ENCODE data around the gene TYMP. TPM values are rescaled to one million over a fixed set of nuclear protein-coding genes. Genes with fewer than 3 reads are reported as not detected.

Gene TYMP
- total RNA-seq, 1 donor from 2014 or later = 86.0 TPM

DNA sequence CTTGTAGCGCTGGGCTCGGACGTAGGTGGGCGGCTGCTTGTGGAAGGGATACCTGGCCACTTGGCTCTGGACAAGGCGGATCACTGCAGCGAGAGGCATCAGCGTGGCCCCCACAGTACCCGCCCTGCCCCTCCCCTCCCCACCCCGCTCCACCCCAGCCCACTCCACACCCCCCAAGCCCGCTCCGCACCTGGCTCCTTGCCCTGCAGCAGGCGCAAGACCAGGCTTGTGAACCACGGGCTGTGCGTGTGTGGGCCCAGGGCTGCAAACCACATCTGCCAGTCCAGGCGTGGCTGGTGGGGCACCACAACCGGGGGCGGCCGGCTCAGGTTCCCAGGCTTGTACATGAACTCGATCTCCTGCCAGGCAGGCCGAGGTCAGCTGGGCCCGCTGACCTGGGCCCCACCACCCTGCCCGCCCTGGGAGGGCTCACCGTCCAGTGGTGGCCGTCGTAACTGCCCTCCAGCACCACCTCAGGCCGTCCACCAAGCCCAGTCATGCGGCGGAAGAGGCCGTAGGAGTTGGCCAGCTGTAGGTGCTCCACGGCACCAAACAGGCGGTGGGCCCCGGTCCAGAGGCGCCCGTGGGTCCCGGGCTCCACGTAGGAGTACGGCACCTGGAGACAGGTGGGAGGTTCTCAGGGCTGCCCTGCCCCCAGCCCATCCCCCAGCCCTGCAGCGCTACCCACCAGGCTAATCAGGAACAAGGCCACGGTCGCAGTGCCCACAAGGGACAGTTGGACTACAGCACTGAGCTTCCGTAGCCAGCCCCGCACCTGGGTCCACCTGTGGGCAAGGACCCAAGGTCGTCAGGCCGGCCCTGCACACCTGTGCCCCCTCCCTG is 25.2 kb downstream of the TYMP start:
- peak; percentile 24 for ATAC-seq

DNA sequence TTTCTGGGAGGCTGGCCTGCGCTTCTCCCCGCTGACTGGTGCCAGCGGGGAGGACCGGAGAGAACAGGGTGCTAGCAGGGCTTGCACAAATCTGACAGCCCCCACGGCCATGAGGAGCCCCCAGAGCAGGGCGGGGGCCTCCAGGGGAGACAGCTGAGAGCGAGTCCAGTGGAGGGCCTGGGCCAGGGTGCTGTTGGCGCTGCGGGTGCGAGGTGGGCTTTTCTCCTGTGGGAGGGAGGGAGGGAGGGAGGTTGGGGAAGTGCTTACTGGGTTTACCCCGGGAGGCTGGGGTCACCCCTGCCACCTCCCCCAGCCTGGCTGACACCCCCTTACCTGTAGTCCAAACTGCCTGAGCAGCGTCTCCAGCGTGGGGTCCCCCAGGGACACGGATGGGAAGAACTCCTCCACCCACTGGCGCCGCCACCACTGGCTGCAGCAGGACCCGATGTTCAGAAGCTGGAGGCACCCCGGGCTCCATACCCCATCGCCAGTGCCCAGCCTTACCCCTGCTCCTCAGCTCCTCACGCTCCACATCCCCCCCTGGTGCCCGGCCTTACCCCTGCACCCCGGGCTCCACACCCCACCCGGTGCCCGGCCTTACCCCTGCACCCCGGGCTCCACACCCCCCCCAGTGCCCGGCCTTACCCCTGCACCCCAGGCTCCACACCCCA is 26.2 kb downstream of the TYMP start:
- ATAC-seq = no peak

DNA sequence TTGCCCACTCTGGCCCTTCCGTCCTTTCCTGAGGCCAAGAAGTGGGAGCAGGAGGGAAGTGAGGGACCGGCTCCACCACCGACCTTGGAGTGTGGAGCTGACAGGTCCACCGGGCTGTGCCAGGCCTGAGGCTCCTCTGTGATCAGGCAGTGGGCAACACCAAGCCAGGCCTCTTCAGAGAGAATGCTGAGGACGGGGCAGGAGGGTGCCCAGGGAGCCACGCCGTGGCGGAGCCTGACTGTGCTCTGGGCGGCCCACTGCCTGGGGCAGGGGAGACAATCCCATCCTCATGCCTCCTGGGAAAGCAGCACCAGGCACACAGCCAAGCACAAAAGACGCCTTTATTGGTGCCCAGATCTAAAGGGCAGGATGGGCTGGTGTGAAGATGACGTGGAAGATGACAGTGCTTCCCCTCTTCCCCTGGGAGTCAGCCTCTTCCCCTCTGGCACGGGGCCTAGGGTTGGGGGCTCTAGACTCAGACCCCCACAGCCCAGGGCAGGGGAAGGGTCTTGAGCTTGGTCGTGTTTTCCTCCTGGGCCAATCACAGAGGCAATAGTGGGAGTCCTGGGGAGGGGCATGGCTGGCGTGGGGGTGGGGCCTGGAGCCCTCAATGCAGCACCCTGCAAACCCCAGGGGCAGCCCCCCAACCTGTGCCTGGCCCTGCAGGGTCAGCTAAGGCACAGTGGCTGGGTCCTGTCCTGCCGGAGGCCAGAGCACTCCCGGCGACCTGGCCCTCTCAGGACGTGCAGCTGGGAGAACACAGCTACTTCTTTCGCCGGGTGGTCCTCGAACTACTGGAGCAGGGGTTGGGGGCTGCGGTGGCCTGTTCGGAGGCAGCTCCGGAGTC is 27.0 kb downstream of the TYMP start:
- no peak for ATAC-seq

DNA sequence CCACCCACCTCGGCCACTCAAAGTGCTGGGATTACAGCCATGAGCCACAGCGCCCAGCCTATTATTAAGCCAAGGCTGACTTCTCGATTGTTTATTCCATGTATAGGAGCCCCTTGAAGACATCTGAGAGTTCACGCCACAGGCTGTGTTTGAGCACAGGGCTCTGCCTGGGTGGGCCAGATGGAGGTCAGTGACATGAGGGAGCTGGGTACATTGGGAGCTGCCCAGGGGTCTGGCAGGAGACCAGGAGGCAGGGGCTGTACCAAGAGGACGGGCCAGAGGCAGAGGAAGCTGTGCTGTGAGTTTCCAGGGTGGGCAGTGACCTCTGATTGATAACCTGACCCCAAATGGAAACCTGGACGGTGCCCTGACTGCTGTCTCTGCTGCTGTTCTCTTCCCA is 27.7 kb downstream of the TYMP start:
- ATAC-seq = no peak

DNA sequence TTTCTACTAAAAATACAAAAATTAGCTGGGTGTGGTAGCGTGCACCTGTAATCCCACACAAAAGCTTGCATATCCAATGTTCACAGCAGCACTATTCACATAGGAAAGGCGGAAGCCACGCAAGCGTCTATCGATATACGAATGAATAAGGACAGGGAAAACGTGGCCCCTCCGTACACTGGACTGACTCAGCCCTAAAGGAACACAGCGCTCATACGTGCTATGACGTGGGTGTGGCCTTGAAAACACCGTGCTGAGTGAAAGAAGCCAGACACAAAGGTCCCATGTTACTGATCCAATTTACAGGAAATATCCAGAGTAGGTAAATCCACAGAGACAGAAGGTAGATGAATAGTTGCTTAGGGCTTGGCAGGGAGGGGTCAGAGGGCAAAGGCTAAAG is 29.4 kb downstream of the TYMP start:
- ATAC-seq = no peak

DNA sequence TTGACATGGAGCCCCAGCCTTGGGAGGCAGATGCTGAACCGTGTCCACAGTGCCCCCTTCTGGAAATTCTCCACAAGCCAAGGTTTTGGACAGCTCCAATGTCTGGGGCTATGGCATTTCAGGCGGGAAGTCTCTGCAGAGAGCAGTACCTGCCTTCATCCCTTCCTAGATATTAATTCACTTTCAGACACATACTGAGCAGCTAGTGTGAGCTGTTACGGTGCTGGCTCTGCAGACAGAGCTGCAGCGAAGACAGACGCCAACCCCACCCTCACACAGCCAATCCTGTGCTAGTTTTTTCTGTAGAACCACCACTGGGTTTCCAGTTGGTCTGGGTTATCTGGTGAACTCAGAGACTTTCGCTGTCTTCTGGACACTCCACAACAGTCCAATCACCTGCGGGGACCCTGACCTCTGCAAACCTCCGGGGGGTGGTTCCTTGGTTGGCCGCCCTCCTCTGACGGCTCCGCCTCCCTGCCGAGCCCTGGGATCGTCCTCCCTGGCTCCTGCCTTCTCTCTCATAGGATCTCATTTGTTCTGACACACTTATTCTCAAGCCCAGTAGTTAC is 31.4 kb downstream of the TYMP start:
- ATAC-seq = peak; percentile 73

DNA sequence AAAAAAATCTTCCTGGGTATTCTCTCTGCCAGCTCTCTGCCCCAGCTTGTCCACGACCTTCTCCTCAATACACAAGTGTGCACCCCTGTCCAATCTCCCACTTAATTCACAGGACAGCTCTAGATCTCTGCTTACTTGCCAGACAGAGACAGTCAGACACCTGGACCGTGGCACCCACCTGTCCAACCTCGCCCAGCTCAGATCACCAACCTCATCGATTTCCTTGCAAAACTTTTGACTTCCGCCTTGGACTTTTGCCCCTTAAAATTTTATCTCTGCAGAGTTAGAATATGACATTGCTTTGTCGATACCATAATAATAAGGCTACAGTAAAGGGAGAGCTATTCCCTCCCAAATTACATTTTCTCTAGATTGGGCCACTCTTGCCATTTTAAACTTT is 32.7 kb downstream of the TYMP start:
- ATAC-seq = no peak

DNA sequence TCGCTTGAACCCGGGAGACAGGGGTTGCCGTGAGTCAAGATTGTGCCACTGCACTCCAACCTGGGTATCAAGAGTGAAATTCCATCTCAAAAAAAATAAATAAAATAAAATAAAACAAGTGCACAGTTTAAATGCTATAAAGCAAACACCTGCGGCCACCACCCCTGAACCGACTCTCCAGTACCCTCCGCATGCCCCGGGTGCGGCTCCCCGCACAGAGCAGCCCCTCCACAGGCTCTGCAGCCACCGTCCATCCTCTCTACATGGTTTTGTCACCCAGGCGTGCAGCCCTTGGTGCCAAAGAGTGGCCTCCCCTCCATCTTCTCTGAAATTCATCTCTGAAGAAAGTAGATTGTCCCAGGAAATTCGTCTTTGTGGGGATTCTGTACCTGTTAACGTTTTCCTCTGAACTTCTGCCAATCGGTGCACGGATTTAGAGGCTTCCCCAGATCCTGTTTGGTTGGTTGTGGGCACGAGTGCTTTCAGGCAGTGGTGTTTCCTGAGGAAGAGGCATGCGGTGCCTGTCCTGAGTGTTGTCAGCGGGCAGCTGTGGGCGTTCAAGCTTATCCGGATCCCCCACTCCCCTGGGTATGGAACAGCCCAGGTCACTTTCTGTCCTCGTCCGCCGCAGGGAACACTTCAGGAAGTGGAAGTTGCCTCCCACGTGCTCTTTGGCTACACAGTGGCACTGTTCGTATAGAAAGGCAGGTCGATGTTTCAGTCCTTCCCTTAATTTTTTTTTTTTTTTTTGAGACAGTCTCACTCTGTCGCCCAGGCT is 39.1 kb downstream of the TYMP start:
- ATAC-seq = peak; percentile 5

DNA sequence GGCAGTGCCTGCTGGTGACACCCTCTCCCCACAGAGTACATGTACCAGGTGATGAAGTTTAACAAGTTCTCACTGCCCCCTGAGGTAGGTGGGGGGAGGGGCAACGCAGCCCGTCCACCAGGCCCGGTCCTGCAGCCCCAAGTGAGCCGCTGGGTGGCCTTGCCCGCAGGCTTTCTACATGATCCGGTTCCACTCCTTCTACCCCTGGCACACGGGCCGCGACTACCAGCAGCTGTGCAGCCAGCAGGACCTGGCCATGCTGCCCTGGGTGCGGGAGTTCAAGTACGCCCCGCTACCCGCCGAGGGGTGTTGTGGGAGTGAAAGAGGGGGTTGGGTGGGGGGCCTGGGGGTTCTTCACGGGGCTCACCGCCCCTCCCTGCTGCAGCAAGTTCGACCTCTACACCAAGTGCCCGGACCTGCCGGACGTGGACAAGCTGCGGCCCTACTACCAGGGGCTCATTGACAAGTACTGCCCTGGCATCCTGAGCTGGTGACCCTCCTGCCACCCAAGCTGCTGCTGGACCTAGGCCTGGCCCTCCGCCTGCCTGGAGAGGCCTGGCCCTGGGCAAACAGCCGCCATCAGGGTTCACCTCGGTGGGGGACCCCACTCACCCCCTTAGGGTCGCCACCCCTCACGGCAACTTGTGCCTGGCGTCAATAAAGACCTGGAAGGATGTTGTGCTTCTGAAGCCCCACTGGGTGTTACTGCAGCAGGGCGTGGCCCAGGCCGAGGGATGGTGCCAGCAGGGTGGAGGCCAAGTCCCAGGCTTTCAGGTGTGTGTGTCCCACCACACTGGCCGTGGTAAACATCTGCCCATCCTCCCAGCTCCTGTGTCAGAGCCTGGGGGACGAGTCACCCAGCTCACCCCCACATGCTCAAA is 40.2 kb downstream of the TYMP start:
- peak; percentile 5 for ATAC-seq

DNA sequence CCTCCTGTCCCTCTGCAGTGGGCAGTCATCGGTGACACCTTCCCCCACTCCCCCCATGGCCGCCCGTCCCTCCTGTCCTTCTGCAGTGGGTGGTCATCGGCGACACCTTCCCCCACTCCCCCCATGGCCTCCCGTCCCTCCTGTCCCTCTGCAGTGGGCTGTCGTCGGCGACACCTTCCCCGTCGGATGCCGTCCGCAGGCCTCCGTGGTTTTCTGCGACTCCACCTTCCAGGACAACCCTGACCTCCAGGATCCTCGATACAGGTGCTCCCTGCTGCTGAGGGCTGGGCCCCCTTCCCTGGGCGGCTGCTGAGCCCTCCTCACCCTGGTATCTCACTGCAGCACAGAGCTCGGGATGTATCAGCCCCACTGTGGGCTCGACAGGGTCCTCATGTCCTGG is 40.9 kb downstream of the TYMP start:
- no peak for ATAC-seq

DNA sequence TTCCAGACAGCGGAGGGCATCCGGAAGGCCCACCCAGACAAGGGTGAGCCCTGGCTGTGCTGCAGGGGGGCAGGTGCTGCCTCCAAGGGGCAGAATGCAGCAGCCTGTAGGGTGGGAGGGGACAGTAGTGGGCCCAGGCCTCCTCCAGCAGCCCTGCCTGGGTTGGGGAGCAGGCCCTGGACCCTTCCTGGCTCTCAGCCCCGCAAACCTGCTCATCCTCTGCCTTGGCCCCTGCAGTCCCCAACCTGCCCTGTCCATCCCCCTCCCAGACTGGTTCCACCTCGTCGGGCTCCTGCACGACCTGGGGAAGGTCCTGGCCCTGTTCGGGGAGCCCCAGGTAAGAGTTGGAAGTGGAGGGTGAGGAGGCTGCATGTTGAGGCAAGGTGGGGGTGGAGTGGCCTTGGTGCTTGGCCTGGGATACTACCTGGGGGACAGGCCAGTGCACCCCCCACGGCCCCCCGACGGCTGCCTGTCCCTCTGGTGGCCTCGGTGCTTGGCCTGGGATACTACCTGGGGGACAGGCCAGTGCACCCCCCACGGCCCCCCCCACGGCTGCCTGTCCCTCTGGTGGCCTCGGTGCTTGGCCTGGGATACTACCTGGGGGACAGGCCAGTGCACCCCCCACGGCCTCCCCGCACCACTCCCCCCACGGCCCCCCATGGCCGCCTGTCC is 41.7 kb downstream of the TYMP start:
- no peak for ATAC-seq

DNA sequence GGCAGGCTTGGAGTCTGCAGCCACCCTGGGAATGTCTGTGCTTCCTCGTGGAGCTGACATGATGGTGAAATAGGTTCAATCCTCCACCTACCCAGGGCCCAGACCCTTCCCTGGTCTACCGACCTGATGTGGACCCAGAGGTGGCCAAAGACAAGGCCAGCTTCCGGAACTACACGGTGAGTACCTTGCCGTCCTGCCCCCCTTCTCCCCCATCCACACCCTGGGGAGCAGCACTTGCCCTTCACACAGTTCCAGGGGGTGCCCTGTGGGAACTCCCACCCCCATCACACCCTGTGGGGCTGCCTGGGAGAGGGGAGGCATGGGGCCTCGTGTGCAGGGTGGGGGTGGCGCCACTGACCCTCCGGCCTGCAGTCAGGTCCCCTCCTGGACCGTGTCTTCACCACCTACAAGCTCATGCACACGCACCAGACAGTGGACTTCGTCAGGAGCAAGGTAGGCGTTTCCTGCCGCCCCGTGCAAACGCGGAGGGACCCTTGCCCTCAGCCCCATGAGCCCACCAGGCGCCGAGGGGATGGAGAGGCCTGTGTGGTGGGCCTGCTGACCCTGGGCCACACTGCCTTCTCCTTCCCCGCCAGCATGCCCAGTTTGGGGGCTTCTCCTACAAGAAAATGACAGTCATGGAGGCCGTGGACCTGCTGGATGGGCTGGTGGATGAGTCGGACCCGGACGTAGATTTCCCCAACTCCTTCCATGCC is 42.4 kb downstream of the TYMP start:
- ATAC-seq = no peak

DNA sequence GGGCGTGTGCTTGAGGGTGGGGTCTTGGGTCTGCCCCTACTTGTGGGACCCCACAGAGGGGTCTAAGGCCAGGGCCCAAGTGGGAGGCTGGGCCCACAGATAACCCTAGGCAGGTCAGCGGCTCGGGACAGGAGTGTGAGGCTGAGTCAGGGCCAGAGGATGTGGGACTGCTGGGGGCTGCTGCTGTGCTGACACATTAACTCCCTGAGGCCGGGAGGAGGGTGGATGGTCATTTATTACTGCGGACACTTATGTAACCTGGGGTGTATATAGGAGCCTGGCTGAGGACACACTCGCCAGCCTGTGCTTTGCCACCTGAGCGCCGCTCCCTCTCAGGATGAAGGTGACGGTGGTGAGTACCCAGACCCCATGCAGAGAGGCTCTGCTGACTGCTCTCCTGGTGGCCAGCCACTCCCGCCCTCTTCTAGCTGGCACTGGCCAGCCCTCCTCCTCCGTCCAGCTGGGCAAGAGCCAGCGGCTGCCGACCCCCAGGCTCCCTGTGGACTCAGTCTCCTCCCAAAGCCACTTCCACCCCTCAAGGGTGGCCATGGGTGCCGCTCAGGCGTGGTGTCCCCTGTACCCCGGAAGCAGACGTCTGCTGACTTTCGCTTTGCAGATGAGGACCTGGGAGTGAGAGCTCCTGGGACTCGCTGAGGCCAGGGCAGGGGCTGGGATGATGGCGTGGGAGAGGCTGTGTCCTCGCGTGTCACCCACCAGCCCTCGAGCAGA is 43.1 kb downstream of the TYMP start, which contains the start of gene MIOX:
MIOX (plus strand) TSS at position 299 of the 729 bp plus-strand sequence; CDS start at position 338, 39 bp downstream.
- ATAC-seq = peak; percentile 5

DNA sequence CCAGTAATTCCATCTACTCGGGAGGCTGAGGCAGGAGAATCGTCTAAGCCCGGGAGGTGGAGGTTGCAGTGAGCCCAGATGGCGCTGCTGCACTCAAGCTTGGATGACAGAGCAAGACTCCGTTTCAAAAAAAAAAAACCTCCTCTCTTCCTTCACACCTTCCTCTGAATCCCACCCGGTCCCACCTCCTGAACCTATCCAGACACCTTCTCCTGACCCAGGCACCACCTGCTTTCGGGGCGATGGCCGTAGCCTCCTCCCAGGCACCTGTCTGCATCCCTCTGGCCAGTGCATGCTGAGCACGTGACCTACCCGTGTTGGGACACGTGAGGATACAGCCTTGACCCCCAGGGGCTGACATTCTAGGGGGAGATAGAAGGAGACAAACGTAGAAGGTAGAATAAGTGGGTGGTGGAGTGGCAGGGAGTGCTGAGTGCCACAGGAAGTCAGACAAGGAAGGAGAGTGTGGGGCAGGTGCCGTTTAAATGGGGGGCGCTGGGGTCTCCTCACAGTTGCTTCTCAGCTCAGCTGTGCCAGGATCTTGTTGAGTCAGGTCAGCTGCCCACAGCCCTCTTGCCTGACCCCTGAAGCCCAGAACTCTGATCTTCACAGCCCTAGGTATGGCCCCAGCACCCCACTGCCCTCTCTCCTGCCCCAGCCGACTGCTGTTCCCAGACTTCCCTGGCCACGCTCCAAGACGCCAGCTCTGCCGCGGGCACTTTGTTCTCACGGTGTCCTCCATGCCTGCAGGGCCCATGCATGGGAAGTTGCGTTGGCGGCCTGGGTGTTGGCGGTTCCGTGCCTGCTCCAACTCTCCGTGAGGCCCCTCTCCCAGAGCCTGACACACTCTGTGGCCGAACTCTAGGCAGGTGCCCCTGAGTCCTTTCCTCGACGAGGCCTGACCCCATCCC is 44.3 kb downstream of the TYMP start:
- ATAC-seq = peak; percentile 6

DNA sequence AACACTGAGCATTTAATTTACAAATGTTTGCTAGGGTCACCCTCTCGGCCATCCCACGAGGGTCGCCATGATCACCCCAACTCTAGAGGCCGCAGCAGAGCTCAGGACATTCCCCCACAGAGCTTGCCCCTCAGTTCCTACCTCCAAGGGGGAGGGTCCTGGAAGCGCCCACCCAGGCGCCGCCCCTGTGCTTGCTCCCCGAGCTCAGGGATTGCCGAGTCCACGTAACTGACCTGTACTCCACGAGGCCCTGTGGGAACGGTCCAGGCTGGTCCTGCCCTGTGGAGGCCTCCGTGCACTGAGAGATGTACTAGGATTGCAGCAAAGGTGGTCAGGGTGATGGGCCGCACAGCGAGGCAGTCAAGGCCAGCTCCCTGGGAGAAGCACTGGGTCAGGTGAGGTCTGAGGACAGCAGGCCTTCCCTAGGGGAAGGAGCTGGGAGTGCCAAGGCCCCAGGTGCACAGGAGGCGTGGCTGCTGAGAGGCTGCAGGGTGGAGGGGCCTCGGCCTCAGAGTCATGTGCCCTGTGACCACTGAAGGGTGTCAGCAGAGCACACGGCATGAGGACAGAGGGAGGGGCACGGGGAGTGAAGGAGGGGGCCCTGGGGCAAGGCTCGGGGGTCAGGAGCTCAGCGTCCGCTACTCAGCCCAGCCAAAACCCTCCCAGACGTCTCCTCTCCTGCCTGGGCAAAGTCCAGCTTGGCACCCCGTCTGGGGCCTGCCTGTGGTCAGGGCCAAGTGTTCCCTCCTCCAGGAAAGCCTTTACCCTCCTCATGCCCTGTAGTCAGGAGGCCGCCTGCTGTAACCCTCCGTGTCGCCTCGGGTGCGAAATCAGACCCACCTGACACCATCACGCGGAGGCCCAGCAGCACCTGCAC is 45.6 kb downstream of the TYMP start:
- ATAC-seq = no peak

DNA sequence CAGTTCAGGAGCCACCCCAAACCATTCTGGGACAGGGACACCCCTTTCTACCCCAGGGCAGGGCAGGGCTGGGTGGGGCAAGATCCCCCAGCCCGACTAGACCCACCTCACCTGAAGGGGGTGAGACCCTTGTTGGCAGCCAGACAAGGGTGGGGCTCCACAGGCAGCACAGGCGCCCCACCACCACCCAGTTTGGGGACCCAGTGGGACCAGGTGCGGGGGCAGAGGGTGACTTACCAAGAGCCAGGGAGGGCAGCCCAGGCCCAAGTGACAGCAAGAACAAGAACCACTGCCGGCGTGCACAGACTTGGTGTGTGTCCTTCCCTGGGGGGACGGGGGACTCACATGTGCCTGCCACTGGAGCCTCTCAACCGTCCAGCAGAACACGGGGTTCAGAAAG is 46.3 kb downstream of the TYMP start:
- no peak for ATAC-seq

DNA sequence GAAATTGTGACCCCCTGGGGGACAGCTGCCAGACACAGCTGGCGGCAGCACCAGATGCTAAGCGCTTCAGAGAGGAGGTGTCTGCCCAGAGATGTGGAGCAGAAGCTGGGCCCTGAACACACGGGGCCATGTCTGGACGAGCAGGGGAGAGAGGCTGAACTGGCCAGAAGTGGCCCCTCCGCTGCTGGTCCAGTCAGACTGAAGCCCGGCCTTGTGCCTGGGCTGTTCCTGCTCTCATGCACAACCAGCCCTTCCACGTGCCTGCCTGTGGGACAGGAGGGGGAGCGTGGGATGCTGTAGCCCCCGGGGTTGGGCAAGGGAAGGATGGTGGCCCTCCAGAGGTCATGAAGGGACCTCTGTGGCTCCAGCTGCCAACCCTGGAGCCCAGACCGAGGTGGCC is 46.7 kb downstream of the TYMP start:
- no peak for ATAC-seq
